HPDE6-E6E7 (cell line): ENCODE results near the gene TRIP4.
"Not testable (repeated sequence)": the region's sequence is repeated elsewhere in the genome, so short reads cannot be mapped to it uniquely, and the experiment has no call there.

Source experiments
- DNase-seq: peaks from one replicate; pipeline ENCODE4 v3.0.0; 2011; ENCODE audit warnings: missing footprints; ENCODE audit errors: extremely low spot score

Gene TRIP4

DNA sequence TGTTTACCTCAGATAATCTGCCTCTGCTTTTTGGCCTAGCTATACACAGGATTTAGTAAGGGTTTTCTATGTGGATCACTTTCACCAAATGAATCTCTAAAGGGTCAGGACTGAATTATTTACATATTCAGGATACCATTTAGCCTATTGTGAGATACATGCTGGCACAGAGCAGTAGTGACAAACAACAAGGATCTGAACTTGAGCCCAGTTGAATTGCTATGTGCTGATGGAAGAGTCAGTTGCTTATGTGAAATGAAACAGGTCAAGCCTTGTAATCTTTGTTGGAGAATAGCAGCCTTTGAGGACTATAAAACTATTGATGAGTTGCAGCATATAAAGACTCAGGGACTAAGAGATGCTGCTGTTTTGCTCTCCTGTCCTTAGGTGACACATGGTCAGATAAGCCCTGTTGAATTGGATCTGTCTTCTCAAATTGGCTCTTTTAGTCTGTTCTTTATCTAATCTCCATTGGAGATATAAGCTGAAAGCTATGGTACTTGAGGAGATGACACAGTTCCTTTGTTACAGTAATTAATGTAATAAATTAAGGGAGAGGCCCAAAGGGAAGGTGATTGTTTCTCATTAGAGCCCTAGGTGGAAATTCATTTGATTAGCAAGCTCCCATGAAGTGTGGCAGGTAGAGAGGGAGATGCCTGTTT is 103.1 kb downstream of the TRIP4 start:
- DNase-seq: no peak

- no peak for DNase-seq
Measured at GRCh38 chr15:64493641-64494040, 106.0 kb downstream of the TRIP4 start.

GRCh38 chr15:64495968-64496367 is 108.3 kb downstream of the TRIP4 start:
- not testable (repeated sequence) for DNase-seq

- DNase-seq: no peak
Measured at GRCh38 chr15:64500695-64501395, 113.2 kb downstream of the TRIP4 start.

GRCh38 chr15:64501396-64501715 is 113.7 kb downstream of the TRIP4 start:
- DNase-seq: no peak

DNA sequence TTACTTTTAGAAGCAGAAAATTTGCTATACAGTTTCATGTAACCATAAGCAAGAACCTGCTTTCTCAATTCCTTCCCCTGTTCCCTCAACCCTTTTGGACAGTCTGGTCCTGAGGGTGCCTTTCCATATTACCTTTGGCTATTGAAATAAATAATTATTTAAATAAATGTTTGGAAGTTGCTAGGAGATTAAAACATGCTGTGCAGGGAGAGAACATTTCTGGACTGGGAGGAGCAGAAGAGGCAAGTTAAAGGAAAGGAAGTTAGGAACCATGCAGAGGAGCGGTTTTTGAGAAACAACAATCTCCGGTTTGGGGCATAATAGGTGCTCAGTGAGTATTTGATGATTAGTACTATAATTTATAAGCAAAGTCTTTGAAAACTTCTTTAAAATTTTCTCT is 114.5 kb downstream of the TRIP4 start:
- DNase-seq: no peak

DNA sequence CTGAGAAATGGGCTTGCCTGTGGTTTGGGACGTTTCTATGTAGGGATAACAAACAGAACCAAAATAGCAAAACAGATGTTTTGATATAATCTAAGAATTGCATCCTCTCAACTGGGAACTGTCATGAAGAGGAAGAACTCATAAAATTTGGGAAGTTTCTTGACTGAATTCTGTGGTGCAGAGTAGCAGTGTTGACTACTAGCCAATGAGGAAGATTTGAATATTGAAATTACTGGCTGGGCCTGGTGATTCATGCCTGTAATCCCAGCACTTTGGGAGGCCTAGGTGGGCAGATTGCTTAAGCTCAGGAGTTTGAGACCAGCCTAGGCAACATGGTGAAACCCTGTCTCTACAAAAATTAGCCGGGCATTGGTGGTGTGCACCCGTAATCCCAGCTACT is 114.9 kb downstream of the TRIP4 start:
- DNase-seq: no peak

DNA sequence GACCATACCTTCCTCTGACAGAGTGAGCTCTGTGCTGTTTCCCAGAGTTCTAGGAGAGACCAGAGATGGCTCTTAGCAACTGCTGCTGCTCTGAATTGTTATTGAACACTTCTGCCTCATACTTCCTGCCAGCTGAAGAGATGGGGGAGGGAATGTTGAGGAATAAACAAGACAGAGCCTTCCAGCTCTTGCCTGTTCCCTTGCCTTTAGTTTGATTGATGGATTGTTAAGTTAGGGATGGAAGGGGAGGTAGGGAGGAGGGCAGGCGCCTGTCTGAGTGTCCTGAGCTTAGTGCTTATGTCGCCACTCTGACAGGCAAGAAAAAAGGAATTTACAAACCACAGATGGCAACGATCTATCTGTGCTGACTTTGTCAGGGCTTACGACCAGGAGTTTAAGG is 115.6 kb downstream of the TRIP4 start:
- no peak for DNase-seq

- DNase-seq: no peak
Measured at GRCh38 chr15:64503640-64504039, 116.0 kb downstream of the TRIP4 start.
